Activated effector memory CD4-positive, alpha-beta T cell treated with anti-CD3 and anti-CD28 coated beads, Interleukin-2, amount 50 U/mL, for 16 hours (primary cell): Measurements from ENCODE around the gene DNAJC13.
A peak's percentile ranks its signal among the peaks of the same experiment; 100 is the strongest.
"Not testable (repeated sequence)": the region's sequence is repeated elsewhere in the genome, so short reads cannot be mapped to it uniquely, and the experiment has no call there.

Source experiments
- DNase-seq: peaks from one replicate; pipeline ENCODE4 v3.0.0-alpha.2; 2020

DNAJC13 gene, protein sequence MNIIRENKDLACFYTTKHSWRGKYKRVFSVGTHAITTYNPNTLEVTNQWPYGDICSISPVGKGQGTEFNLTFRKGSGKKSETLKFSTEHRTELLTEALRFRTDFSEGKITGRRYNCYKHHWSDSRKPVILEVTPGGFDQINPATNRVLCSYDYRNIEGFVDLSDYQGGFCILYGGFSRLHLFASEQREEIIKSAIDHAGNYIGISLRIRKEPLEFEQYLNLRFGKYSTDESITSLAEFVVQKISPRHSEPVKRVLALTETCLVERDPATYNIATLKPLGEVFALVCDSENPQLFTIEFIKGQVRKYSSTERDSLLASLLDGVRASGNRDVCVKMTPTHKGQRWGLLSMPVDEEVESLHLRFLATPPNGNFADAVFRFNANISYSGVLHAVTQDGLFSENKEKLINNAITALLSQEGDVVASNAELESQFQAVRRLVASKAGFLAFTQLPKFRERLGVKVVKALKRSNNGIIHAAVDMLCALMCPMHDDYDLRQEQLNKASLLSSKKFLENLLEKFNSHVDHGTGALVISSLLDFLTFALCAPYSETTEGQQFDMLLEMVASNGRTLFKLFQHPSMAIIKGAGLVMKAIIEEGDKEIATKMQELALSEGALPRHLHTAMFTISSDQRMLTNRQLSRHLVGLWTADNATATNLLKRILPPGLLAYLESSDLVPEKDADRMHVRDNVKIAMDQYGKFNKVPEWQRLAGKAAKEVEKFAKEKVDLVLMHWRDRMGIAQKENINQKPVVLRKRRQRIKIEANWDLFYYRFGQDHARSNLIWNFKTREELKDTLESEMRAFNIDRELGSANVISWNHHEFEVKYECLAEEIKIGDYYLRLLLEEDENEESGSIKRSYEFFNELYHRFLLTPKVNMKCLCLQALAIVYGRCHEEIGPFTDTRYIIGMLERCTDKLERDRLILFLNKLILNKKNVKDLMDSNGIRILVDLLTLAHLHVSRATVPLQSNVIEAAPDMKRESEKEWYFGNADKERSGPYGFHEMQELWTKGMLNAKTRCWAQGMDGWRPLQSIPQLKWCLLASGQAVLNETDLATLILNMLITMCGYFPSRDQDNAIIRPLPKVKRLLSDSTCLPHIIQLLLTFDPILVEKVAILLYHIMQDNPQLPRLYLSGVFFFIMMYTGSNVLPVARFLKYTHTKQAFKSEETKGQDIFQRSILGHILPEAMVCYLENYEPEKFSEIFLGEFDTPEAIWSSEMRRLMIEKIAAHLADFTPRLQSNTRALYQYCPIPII (N-terminal part only)

DNA sequence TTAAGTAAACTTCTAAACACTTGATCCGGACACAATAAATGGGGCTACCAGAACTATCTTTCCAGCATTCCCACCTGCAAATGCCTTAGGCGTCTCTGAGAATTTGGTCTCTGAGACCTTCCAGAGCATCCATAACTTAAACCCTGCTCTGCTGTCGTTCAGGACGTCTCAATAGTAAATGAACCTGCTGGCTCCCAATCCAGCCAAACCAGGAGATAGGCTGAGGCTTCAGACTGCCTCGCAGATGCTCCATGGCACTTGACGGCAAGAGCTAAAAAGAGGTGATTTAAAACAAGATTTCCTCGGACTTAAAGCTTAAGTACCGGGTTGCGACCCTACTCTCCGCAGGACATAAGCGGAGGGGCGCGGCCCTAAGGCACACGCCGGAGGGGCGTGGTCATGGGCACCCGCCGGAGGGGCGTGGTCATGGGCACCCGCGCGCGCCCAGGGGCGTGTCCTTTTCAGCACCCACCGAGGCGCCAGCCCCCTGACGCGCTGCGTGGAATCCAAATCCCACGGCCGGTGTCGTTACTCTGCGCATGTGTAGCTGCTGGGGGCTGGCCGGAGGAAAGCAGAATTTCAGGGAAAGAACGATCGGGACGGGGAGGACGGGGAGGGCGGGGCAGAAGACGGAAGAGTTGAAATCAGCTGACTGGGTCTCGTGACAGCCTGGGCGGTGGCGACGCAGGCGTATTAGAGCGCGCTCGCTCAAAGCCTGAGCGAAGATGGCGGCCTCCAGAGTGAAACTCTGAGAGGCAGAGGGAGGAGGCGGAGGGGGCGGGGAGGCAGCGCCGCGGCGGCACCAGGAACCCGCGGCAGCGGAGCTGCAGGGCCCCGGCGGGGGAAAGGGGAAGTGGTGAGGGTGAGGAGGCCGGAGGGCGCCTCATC is at the start of gene DNAJC13:
TSS of gene DNAJC13 (plus strand) at position 696 of the 888 bp plus-strand sequence. CDS start 17,049 bp downstream, outside the sequence.
- DNase-seq: peak; percentile 97

DNA sequence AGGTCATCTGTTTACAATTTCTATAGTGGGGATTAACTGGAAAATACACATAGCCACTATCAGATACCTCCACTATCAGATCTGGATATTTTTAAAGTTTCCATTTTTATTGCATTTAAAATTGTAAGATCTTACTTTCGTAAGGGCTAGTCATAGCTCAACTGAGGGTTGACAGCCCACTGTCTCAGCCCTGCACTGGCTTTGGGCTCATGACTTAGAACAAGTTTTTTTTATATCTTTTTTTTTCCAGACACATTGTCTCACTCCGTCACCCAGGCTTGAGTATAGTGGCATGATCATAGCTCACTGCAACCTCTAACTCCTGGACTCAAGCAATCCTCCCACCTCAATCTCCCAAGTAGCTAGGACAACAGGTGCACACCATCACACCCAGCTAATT is 48.8 kb upstream of the DNAJC13 start:
- no peak for DNase-seq

DNA sequence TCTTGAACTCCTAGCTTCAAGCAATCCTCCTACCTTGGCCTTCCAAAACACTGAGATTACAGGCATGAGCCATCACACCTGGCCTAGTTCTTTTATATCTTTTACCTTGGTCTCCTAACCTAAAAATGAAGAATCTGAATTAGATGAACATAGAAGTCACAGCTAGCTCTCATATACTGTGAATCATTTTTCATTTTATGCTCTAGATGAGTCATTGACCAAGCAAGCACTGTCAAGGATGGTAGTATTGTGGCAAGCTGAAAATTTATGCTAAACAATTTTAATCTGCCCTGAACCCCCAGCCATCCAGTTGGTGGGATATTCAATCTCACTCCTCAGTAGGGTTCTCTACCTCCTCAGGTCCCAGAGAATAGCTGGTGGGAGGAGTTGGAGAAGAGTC is 48.3 kb upstream of the DNAJC13 start:
- no peak for DNase-seq

DNA sequence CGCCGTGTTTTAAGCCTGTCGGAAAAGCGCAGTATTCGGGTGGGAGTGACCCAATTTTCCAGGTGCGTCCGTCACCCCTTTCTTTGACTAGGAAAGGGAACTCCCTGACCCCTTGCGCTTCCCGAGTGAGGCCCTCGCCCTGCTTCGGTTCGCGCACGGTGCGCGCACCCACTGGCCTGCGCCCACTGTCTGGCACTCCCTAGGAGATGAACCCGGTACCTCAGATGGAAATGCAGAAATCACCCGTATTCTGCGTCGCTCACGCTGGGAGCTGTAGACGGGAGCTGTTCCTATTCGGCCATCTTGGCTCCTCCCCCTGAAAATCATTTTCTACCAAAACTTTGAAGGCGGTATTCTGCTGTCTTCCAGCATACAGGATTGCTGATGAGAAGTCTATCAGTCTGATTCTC is 40.4 kb upstream of the DNAJC13 start:
- DNase-seq: not testable (repeated sequence)

DNA sequence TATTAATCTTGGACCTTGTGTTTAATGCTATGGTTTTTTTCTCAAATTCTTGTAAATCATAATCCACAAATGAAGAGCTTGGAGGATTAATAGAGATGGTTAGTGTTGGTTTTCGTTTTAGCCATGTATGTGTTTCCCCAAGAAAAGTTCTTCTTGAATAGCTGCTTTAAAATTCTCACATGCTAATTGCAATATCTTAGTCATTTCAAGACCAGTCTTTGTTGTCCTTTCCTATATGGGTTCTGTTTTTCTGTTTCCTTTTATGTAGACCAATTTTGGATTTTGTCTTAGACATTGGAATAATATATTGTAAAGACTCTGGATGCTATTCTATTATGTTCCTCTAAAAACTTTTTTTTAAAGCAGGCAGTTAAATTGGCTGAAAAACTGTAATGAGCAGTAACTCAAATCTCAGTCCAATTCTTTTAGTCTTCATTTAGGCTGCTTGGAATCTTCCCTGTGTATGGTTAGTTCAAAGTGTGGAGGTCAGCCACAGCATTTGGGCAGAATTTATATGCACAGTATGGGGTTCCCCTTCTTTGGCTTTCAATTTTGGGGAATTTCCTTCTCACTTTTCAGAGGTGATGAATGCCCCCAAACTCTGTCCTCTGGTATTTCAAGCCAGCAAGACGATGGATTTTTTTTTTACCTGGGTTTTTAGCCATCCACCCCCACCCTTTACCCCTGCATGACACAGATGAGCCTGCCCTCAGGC is 39.1 kb upstream of the DNAJC13 start:
- no peak for DNase-seq

DNA sequence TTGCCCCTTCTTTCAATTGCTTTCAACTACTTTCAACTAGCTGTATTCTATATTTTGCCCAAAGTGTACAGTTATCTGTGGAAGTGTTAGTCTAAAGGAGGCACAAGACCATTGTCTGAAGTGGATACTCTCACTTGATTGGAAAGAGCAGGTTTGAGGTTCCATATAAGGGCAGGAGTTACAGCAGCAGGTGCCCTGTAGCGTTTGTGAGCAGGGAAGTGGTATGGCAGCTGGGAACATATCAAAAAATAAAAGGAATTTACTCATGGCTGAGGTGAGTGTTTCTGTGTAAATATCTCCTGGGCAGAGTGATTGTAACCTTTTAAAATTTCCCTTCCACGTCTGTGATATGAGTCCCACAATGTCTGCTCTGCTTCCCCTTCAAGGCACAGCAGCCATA is 38.5 kb upstream of the DNAJC13 start:
- DNase-seq: no peak

DNA sequence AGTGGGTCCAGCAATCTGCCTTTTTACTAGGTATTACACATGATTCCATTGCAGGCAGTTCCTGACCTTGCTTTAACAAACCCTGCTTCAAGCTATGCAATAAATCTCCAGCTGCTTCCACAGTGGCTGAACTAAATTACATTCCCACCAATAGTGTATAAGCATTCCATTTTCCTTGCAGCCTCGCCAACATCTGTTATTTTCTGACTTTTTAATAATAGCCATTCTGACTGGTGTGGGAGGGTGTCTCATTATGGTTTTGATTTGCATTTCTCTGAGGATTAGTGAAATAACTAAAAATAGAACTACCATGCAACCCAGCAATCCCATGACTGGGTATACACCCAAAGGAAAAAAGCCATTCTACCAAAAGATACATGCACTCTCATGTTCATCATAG is 36.4 kb upstream of the DNAJC13 start:
- no peak for DNase-seq

DNA sequence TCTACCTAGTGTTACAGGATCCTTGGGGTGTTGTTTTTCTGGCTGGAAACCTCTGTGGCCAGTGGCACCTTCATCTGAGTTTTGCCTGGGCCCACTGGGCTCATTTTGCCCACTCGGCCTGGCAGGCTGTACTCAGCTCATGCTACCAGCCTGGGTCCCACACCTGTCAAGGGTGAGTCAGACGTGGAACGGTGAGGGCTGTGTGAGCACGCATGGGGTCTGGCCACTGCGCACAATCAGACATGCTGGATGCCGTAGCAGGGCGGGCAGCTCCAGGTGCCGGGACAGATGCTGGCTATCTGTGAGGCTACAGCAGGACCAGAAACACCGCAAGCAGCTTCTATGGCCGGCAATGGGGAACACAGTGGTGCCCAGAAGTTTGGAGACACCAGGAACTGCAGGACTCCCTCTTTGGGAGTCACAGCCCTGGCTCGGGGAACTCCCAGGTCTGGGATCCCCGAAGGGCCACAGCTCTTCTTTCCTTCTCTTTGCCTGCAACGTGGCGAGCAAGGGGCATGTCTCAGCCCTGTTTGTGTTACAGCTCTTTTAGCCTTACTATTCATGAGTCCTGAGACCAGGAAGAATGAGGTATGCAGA is 35.9 kb upstream of the DNAJC13 start:
- DNase-seq: no peak

DNA sequence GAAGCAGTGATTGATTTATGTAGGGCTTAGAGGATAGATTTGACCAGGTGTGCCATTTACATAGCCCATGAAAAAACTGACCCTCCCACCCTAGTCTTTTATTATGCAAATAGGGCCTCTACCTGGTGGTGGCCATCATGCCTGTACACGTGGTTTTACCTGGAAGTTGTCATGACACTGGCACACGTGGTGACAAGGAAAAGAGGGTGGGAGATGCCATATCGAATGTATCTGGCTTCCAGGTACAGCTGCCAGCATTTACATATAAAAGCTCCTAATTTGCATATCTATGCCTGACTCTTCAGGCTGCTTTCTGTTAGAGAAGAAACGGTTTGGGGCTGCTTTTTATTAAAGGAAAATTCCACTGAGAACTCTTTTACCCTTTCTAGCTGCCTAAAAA is 35.0 kb upstream of the DNAJC13 start:
- no peak for DNase-seq

DNA sequence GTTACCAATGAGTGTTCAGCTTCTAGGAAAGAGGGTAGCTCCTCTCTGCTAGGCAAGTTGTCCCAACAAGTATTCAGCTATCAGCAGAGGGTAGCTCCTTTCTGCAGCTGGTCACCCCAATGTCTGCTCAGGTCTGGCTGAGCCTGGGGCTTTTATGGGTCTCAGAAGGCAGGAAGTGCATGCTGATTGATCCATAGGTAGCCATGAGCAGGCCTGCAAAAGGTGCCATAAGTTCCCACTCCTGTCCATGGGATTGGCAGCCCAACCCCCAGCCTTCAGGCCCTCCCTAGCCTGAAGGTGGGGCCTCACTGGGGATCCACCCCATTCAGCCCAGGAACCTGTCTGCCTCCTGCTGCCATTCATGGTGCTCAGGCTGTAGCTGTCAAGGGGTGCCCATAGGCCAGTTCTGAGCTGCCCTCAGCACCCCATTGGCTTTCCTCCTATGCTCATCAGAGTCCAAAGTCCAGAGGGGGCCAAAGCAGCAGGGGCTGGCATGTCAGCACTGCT is 34.6 kb upstream of the DNAJC13 start:
- DNase-seq: no peak

DNA sequence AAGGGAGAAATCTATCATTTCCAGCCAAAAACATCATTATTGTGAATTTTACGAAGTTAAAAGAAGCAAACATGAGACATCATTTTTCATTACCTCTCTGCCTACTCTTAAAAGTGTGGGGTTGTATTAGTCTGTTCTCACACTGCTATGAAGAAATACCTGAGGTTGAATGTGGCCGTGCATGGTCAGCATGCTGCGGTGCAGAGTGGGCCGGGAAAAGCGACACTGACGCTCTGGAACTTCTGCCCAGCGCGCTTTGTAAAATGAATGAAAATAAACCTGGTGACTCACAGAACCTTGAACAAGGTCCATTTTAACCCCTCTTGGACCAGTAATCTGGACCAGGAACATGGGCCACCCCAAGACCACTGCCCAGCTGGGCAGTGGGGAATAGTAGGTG is 31.0 kb upstream of the DNAJC13 start:
- DNase-seq: no peak

DNA sequence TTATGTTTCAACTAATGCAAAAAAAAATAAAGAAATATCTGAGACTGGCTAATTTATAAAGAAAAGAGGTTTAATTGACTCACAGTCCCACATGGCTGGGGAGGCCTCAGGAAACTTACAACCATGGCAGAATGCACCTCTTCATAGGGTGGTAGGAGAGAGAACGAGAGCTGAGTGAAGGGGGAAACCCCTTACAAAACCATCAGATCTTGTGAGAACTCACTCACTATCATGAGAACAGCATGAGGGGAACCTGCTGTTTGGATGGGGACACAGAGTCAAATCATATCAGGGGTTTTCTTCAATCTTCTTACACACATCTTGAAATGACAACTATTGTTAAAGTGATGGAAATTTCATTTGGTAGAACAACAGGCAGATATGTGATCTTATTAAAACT is 24.6 kb upstream of the DNAJC13 start:
- DNase-seq: not testable (repeated sequence)

DNA sequence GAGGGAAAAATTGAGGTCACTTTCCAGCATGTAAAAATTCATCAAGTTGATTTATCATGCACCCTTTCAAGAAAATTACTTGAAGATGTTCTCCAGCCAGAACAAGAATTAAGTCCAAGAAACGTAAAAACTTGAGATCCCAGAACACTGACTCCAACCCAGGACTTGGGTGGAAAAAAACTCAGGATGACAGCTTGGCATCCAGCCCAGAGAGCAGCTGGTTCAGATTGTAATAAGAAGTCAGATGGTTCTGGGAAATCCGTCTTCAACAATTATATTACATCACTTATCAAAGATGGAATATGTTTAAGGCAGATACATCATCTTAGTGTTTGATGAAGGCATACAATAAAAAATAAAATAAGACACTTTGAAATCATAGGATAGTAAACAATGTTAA is 23.0 kb upstream of the DNAJC13 start:
- no peak for DNase-seq

DNA sequence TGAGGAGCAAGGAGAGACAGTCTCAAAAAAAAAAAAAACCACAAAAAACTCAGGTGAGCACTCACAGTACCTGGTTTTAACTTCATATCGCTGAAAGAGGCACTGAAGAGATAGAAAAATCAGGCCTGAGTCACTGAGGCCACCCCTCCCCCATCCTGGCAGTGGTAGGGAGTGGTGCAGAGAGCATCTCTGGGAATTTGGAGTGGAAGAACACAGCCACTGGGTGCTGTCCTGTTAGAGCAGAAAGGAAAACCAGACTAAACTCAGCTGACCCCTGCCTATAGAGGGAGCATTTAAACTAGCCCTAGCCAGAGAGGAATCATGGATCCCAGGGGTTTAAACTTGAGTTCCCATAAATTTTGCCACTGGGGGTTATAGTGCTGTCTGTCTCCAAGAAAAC is 22.2 kb upstream of the DNAJC13 start:
- no peak for DNase-seq

DNA sequence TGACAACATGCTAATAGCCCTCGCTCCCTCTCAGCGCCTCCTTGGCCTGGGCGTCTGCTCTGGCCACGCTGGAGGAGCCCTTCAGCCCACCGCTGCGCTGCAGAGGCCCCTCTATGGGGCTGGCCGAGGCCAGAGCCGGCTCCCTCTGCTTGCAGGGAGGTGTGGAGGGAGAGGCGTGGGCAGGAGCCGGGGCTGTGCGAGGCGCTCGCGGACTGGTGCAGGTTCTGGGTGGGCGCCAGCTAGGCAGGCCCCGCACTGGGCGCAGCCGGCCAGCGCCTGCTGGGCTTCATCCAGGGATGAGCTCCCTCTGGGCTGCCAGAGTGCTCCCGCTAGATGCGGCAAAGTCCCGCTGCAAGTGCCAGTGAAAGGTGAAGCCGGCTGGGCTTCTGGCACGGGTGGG is 21.0 kb upstream of the DNAJC13 start:
- DNase-seq: no peak

DNA sequence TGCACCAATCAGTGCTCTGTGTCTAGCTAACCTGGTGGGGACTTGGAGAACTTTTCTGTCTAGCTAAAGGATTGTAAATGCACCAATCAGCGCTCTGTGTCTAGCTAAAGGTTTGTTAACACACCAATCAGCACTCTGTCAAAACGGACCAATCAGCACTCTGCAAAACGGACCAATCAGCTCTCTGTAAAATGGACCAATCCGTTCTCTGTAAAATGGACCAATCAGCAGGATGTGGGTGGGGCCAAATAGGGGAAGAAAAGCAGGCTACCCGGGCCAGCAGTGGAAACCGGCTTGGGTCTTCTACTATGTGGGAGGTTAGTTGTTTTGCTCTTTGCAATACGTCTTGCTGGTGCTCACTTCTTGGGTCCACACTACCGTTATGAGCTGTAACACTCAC is 20.5 kb upstream of the DNAJC13 start:
- not testable (repeated sequence) for DNase-seq

DNA sequence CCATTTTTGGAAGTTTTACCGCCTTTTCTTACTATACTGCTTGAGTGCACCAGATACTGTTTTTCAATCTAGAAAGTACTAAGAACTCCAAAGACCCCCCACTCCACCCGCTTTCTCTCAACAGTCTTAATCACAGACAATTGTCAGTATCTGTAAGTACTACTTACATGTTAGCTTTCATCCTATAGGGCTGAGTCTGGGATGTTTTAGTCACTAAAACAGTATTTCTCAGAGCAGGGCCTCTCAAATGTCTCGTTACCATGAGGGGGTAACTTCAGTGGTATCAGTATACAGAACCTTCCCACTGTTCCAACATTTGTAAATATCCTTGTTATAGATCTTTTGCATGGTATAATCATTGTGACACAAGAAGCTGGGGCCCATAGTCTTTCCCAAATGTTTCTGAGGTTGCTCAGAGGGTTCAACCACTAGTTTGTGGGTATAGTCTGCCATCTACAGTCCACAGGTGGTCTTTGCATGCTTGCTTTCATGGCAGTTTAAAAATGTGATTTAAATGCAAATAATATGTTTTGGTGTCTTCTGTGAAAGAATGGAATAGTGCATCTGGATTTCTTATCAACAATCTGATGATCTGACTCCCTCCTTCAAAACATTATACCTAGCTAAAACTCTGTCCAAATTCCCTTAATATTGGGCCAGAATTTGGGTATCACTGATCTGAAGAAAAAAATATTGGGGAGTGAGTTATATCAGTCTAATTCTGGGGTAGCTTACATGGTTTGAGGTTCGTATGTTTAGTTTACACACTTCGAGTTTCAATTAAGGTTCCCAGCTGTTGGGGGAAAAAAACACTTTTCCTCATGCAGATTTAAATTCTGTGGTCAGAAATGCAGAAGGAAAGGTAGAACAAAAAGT is 18.0 kb upstream of the DNAJC13 start:
- no peak for DNase-seq

DNA sequence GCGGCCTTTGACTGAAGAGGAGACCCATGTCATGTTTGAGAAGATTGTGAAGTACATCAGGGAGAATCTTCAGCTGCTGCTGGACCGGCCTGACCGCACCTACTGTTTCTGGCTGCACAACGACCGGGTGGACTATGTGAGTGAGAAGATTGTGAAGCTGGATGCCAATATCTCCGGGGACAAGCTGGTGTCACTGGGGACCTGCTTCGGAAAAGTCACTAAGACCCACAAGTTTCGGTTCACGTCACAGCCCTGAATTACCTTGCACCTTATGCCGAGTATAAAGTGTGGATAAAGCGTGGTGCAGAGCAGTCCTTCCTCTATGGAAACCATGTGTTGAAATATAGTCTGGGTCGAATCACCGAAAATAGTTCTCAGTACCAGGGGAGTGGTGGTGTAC is 16.0 kb upstream of the DNAJC13 start:
- DNase-seq: no peak

DNA sequence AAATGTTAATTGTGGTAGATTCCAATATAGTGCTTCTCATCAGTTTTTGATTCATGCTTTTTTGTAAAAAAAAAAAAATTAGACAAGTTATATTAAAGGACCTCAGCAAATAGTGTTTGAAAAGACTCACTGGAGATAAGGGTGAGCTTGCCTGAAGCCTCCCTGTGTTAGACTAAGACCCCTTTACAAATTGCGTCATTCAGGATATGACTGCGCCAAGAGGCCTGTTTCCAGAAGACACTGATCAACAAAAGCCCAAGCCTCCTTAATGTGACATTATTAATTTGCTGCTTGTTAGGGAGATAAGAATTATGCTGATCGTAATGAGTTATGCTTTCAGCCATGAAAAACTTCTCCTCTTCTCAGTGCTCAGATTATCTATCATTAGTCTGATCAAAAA is 13.0 kb upstream of the DNAJC13 start:
- DNase-seq: no peak

DNA sequence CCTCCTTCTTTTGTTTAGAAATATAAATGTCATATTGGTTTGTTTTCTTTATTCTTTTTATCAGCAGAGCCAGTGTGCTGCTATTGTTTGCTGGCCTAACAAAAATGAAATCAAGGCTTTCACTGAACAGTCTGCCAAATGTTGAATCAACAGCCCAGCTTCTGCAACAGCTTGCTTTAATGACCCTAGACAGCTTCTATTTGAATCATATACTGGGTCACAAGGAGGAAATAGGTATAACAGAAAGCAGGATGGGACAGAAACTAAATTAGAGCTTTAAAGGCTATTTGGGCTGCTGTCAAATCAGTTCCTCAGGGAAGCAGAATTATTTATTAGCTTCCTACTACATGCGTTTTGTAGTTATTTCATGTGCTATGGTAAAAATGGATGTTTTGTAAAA is 12.1 kb upstream of the DNAJC13 start:
- no peak for DNase-seq
